ENCODE data around the gene INCA1. TPM values are rescaled to one million over a fixed set of nuclear protein-coding genes. Genes with fewer than 3 reads are reported as not detected.

INCA1 gene
- total and polyA plus RNA-seq, 2 of the 13 experiments (the other 11 are each of a cell fraction or from before 2014, with no cell fraction given) = 0.93 to 2.6 TPM

DNA sequence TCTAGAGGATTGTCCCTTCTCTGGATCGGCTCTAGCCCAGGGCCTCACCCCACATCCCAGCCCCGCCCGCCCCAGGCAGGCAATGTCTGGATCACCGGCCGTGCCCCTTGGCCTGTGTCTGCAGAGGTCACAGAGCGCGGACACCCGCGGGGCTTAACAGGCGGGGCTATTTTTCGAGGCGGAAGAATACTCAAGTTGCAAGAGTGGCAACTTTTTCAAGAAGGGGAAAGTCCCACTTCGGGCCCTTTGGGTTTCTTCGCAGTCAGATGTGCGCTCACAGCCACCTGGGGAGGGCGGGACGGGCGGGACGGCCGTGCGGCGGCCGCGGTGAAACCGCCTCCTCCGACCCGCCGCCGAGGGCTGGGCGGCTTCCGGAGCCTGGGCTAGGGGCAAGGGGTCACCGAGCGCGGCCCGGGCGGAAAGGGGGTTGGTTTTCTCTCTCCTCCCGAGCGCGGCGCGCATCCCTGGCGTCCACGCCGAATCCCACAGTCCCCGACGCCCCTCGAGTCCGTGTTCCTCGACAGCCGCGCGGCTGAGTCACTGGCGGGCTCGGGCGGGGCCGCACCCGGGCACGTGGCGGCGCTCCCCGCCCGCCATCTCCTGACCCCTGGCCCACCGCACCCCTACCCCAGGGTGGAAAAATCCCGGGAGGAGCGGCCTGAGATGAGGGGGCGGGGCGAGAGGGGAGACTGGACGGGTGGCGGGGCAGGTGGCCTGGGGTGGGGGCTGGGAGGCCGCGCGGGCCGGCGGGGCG is 47.8 kb downstream of the INCA1 start (continued):
- no peak for TF ChIP-seq ZNF362 (CRISPR knock-in tag; IDR thresholded peaks at IDR 0.05; ENCODE audit: borderline replicate concordance)
- TF ChIP-seq, protein P1, sequence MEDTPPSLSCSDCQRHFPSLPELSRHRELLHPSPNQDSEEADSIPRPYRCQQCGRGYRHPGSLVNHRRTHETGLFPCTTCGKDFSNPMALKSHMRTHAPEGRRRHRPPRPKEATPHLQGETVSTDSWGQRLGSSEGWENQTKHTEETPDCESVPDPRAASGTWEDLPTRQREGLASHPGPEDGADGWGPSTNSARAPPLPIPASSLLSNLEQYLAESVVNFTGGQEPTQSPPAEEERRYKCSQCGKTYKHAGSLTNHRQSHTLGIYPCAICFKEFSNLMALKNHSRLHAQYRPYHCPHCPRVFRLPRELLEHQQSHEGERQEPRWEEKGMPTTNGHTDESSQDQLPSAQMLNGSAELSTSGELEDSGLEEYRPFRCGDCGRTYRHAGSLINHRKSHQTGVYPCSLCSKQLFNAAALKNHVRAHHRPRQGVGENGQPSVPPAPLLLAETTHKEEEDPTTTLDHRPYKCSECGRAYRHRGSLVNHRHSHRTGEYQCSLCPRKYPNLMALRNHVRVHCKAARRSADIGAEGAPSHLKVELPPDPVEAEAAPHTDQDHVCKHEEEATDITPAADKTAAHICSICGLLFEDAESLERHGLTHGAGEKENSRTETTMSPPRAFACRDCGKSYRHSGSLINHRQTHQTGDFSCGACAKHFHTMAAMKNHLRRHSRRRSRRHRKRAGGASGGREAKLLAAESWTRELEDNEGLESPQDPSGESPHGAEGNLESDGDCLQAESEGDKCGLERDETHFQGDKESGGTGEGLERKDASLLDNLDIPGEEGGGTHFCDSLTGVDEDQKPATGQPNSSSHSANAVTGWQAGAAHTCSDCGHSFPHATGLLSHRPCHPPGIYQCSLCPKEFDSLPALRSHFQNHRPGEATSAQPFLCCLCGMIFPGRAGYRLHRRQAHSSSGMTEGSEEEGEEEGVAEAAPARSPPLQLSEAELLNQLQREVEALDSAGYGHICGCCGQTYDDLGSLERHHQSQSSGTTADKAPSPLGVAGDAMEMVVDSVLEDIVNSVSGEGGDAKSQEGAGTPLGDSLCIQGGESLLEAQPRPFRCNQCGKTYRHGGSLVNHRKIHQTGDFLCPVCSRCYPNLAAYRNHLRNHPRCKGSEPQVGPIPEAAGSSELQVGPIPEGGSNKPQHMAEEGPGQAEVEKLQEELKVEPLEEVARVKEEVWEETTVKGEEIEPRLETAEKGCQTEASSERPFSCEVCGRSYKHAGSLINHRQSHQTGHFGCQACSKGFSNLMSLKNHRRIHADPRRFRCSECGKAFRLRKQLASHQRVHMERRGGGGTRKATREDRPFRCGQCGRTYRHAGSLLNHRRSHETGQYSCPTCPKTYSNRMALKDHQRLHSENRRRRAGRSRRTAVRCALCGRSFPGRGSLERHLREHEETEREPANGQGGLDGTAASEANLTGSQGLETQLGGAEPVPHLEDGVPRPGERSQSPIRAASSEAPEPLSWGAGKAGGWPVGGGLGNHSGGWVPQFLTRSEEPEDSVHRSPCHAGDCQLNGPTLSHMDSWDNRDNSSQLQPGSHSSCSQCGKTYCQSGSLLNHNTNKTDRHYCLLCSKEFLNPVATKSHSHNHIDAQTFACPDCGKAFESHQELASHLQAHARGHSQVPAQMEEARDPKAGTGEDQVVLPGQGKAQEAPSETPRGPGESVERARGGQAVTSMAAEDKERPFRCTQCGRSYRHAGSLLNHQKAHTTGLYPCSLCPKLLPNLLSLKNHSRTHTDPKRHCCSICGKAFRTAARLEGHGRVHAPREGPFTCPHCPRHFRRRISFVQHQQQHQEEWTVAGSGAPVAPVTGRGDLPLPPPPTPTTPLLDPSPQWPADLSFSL (CRISPR knock-in tag; IDR thresholded peaks at IDR 0.05) = no peak
- no peak for TF ChIP-seq PCBP1 (IDR thresholded peaks at IDR 0.05; ENCODE audit: borderline replicate concordance, low read depth, low read length)
- TF ChIP-seq HDAC2 (CRISPR knock-in tag; IDR thresholded peaks at IDR 0.05) = no peak; the same call in 1 of the 2 replicates
- TF ChIP-seq CENPX (CRISPR knock-in tag; IDR thresholded peaks at IDR 0.05) = no peak
- TF ChIP-seq PRPF4 (IDR thresholded peaks at IDR 0.05; ENCODE audit: low read depth, low read length, poor library complexity, severe bottlenecking) = no peak
- no peak for TF ChIP-seq ZNF510 (CRISPR knock-in tag; IDR thresholded peaks at IDR 0.05; ENCODE audit: low read depth)
- TF ChIP-seq NFIB (CRISPR knock-in tag; IDR thresholded peaks at IDR 0.05; ENCODE audit: borderline replicate concordance) = no peak
- TF ChIP-seq, protein P2, sequence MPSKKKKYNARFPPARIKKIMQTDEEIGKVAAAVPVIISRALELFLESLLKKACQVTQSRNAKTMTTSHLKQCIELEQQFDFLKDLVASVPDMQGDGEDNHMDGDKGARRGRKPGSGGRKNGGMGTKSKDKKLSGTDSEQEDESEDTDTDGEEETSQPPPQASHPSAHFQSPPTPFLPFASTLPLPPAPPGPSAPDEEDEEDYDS (CRISPR knock-in tag; IDR thresholded peaks at IDR 0.05) = no peak
- TF ChIP-seq ZNF572 (CRISPR knock-in tag; IDR thresholded peaks at IDR 0.05) = no peak
- TF ChIP-seq, protein P3, sequence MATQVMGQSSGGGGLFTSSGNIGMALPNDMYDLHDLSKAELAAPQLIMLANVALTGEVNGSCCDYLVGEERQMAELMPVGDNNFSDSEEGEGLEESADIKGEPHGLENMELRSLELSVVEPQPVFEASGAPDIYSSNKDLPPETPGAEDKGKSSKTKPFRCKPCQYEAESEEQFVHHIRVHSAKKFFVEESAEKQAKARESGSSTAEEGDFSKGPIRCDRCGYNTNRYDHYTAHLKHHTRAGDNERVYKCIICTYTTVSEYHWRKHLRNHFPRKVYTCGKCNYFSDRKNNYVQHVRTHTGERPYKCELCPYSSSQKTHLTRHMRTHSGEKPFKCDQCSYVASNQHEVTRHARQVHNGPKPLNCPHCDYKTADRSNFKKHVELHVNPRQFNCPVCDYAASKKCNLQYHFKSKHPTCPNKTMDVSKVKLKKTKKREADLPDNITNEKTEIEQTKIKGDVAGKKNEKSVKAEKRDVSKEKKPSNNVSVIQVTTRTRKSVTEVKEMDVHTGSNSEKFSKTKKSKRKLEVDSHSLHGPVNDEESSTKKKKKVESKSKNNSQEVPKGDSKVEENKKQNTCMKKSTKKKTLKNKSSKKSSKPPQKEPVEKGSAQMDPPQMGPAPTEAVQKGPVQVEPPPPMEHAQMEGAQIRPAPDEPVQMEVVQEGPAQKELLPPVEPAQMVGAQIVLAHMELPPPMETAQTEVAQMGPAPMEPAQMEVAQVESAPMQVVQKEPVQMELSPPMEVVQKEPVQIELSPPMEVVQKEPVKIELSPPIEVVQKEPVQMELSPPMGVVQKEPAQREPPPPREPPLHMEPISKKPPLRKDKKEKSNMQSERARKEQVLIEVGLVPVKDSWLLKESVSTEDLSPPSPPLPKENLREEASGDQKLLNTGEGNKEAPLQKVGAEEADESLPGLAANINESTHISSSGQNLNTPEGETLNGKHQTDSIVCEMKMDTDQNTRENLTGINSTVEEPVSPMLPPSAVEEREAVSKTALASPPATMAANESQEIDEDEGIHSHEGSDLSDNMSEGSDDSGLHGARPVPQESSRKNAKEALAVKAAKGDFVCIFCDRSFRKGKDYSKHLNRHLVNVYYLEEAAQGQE (IDR thresholded peaks at IDR 0.05; ENCODE audit: borderline replicate concordance in 1 of 2, low read depth in 1 of 2, low read length in 2 of 2) = peak in 1 of 2 experiments; percentile 59; a peak in 1 of 4 replicates
- TF ChIP-seq HIVEP1 (CRISPR knock-in tag; IDR thresholded peaks at IDR 0.05) = no peak
- TF ChIP-seq ZNF790 (CRISPR knock-in tag; IDR thresholded peaks at IDR 0.05; ENCODE audit: borderline replicate concordance) = peak; percentile 11; the same call in 1 of the 2 replicates
- peak; percentile 54; the same call in 1 of the 2 replicates for TF ChIP-seq ZNF546 (CRISPR knock-in tag; conservative IDR thresholded peaks at IDR 0.05)
- peak; percentile 69 for TF ChIP-seq ESRRA (CRISPR knock-in tag; IDR thresholded peaks at IDR 0.05; ENCODE audit: low read depth)
- TF ChIP-seq BHLHE40 (IDR thresholded peaks at IDR 0.05; ENCODE audit: low read length) = peak; percentile 88
- peak; percentile 68; the same call in 1 of the 2 replicates for TF ChIP-seq ZNF232 (CRISPR knock-in tag; IDR thresholded peaks at IDR 0.05; ENCODE audit: borderline replicate concordance)

All from HepG2 (cell line).